ENCODE data around the gene TREML1. TPM values are rescaled to one million over a fixed set of nuclear protein-coding genes. Genes with fewer than 3 reads are reported as not detected.
"Not testable (repeated sequence)": the region's sequence is repeated elsewhere in the genome, so short reads cannot be mapped to it uniquely, and the experiment has no call there.

The TREML1 gene
- polyA plus RNA-seq, 3 donors: 0.65 to 3.6 (median 2.6) TPM

GRCh38 chr6:41120058-41120457 is 34.1 kb downstream of the TREML1 start:
- Mint-ChIP-seq H3K27me3 (ENCODE audit: low read depth in 3 of 3) (no peaks in the 10 kb centered on the region), H3K36me3 (peaks cover 0 to 16% of the 10 kb centered on the region in 2 donors), H3K4me1 (no peaks in the 10 kb centered on the region), H3K9me3 (peaks cover 0 to 6% (median 0%) of the 10 kb centered on the region in 7 donors), H3K4me3 (no peak overlapping the region), H3K27ac (no peak overlapping the region)
- Histone ChIP-seq H3K4me1 (ENCODE audit: control insufficient read depth in 1 of 2, insufficient read depth in 2 of 2, low read length in 2 of 2) (no peaks in the 10 kb centered on the region), H3K9ac (ENCODE audit: insufficient read depth, low read length, poor library complexity, severe bottlenecking) (no peak overlapping the region), H3K27me3 (ENCODE audit: control insufficient read depth in 2 of 2, insufficient read depth in 2 of 2, low read length in 2 of 2) (no peaks in the 10 kb centered on the region), H2AFZ (ENCODE audit: insufficient read depth, low read depth, low read length, poor library complexity, severe bottlenecking) (no peak overlapping the region), H3K9me3 (replicated peaks in 1 of 2; ENCODE audit: control insufficient read depth in 1 of 2, insufficient read depth in 1 of 2, low read length in 2 of 2) (no peaks in the 10 kb centered on the region), H3K79me2 (ENCODE audit: insufficient read depth, low read length) (no peaks in the 10 kb centered on the region), H3K4me3 (replicated peaks in 1 of 3; ENCODE audit: low read depth in 2 of 3, low read length in 3 of 3) (no peak overlapping the region), H4K20me1 (ENCODE audit: insufficient read depth, low read length) (no peaks in the 10 kb centered on the region), H3K27ac (ENCODE audit: low read depth in 1 of 2, low read length in 2 of 2) (no peak overlapping the region), H3K36me3 (replicated peaks in 1 of 2; ENCODE audit: control insufficient read depth in 1 of 2, insufficient read depth in 2 of 2, low read length in 2 of 2) (no peaks in the 10 kb centered on the region), H3K4me2 (replicated peaks; ENCODE audit: extremely low read depth, low read length, poor library complexity, severe bottlenecking) (no peak overlapping the region)
- intact Hi-C loops (cut with micrococcal nuclease): no loop called here
- no CpG with 5 or more reads among the region's 1 CpG for WGBS (ENCODE audit: insufficient coverage)
- no peak for DNase-seq
- TF ChIP-seq CTCF (IDR thresholded peaks at IDR 0.05): no peak

- no peaks in the 10 kb centered on the region for H3K36me3 ChIP-seq (replicated peaks in 1 of 2; ENCODE audit: control insufficient read depth in 1 of 2, insufficient read depth in 2 of 2, low read length in 2 of 2)
- no peak overlapping the region for H3K27ac ChIP-seq (ENCODE audit: low read depth in 1 of 2, low read length in 2 of 2)
- no peak for DNase-seq
- no peaks in the 10 kb centered on the region for H3K9me3 ChIP-seq (replicated peaks in 1 of 2; ENCODE audit: control insufficient read depth in 1 of 2, insufficient read depth in 1 of 2, low read length in 2 of 2)
- Mint-ChIP-seq H3K27me3 (ENCODE audit: low read depth in 3 of 3) (no peaks in the 10 kb centered on the region), H3K9me3 (peaks cover 0 to 6% (median 0%) of the 10 kb centered on the region in 7 donors), H3K4me3 (no peak overlapping the region), H3K27ac (no peak overlapping the region), H3K4me1 (no peaks in the 10 kb centered on the region), H3K36me3 (peaks cover 0 to 16% of the 10 kb centered on the region in 2 donors)
- intact Hi-C loops (cut with micrococcal nuclease): no loop called here
- no peaks in the 10 kb centered on the region for H3K79me2 ChIP-seq (ENCODE audit: insufficient read depth, low read length)
- H3K4me2 ChIP-seq (replicated peaks; ENCODE audit: extremely low read depth, low read length, poor library complexity, severe bottlenecking): no peak overlapping the region
- TF ChIP-seq CTCF (IDR thresholded peaks at IDR 0.05): no peak
- H3K4me3 ChIP-seq (replicated peaks in 1 of 3; ENCODE audit: low read depth in 2 of 3, low read length in 3 of 3): no peak overlapping the region
- no CpG with 5 or more reads among the region's 1 CpG for WGBS (ENCODE audit: insufficient coverage)
- no peaks in the 10 kb centered on the region for H3K27me3 ChIP-seq (ENCODE audit: control insufficient read depth in 2 of 2, insufficient read depth in 2 of 2, low read length in 2 of 2)
- no peak overlapping the region for H3K9ac ChIP-seq (ENCODE audit: insufficient read depth, low read length, poor library complexity, severe bottlenecking)
- no peak overlapping the region for H2AFZ ChIP-seq (ENCODE audit: insufficient read depth, low read depth, low read length, poor library complexity, severe bottlenecking)
- H3K4me1 ChIP-seq (ENCODE audit: control insufficient read depth in 1 of 2, insufficient read depth in 2 of 2, low read length in 2 of 2): no peaks in the 10 kb centered on the region
- no peaks in the 10 kb centered on the region for H4K20me1 ChIP-seq (ENCODE audit: insufficient read depth, low read length)
Measured at GRCh38 chr6:41119508-41119907, 34.6 kb downstream of the TREML1 start.

GRCh38 chr6:41115027-41115426 is 39.1 kb downstream of the TREML1 start:
- H3K4me2 ChIP-seq (replicated peaks; ENCODE audit: extremely low read depth, low read length, poor library complexity, severe bottlenecking); H3K9me3 Mint-ChIP-seq; H3K27me3 Mint-ChIP-seq (ENCODE audit: low read depth in 3 of 3); H3K4me1 ChIP-seq (ENCODE audit: control insufficient read depth in 1 of 2, insufficient read depth in 2 of 2, low read length in 2 of 2); intact Hi-C loops (cut with micrococcal nuclease); H3K9me3 ChIP-seq (replicated peaks in 1 of 2; ENCODE audit: control insufficient read depth in 1 of 2, insufficient read depth in 1 of 2, low read length in 2 of 2); DNase-seq; H3K27ac Mint-ChIP-seq; H2AFZ ChIP-seq (ENCODE audit: insufficient read depth, low read depth, low read length, poor library complexity, severe bottlenecking); H4K20me1 ChIP-seq (ENCODE audit: insufficient read depth, low read length); H3K36me3 Mint-ChIP-seq; H3K27ac ChIP-seq (ENCODE audit: low read depth in 1 of 2, low read length in 2 of 2); H3K4me3 Mint-ChIP-seq; H3K27me3 ChIP-seq (ENCODE audit: control insufficient read depth in 2 of 2, insufficient read depth in 2 of 2, low read length in 2 of 2); H3K9ac ChIP-seq (ENCODE audit: insufficient read depth, low read length, poor library complexity, severe bottlenecking); H3K36me3 ChIP-seq (replicated peaks in 1 of 2; ENCODE audit: control insufficient read depth in 1 of 2, insufficient read depth in 2 of 2, low read length in 2 of 2); H3K4me3 ChIP-seq (replicated peaks in 1 of 3; ENCODE audit: low read depth in 2 of 3, low read length in 3 of 3); H3K4me1 Mint-ChIP-seq; H3K79me2 ChIP-seq (ENCODE audit: insufficient read depth, low read length): not testable (repeated sequence)
- WGBS (ENCODE audit: insufficient coverage): no CpG with 5 or more reads among the region's 2 CpGs
